ENCODE data around the gene TNFRSF13B. TPM values are rescaled to one million over a fixed set of nuclear protein-coding genes. Genes with fewer than 3 reads are reported as not detected.
A peak's percentile ranks its signal among the peaks of the same experiment; 100 is the strongest.

Gene TNFRSF13B
- total and polyA plus RNA-seq, 10 of the 15 experiments (the other 5 are each of a cell fraction or from before 2014, with no cell fraction given) = 15.5 to 231 (median 119) TPM

DNA sequence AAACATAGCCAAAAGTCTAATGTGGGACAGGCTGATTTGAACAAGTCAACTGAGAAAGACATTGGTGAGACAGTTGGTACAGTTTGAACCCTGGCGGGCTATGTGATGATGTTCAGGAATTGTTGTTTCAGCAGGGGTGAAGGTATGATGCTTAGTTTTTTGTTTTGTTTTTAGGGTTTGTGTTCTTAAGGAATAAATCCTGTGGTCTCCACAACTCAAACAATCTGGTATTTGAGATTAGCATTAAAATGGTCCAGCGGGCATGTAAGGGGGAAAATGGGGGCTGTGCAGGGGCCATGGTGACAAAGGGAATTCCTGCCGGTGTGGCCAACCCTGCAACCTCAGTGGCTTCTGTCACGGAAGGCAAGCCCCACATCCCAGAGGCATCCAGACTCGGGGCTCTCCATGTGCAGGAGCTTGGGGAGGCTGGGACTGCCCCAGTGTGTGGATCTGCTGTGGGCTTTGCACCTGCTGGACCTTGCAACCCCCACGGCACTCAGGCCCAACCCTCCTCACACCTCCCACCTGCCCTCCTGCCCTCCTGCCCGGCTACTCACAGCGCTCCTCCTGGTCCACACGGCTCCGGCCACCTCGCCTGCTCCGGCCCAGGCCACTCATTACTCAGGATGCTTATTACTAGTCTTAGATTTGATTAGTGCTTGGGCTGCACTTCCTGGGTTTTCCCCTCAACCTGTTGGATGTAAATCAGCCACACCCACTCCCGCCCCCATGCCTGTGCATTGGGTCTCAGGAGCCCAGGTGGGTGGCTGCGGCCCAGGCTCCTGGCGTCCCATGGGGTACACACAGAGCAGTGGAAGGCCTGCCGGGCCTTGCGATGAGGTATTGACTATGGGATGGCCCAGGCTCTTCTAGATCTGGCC, at the start of gene TNFRSF13B (continued):
- TF ChIP-seq PML (IDR thresholded peaks at IDR 0.05; ENCODE audit: low read length) (peak; percentile 46), PAX8 (IDR thresholded peaks at IDR 0.05) (no peak), BMI1 (IDR thresholded peaks at IDR 0.05; ENCODE audit: borderline replicate concordance) (no peak), TCF3 (IDR thresholded peaks at IDR 0.05; ENCODE audit: borderline replicate concordance, insufficient read depth, low read depth, low read length) (0 out of 2 replicates have a peak, but pooled peaks have one; percentile 54), CHD4 (IDR thresholded peaks at IDR 0.05) (no peak), ETV6 (conservative IDR thresholded peaks at IDR 0.05 in 1 of 2, IDR thresholded peaks at IDR 0.05 in 1 of 2; ENCODE audit: borderline replicate concordance in 1 of 2, low read depth in 1 of 2) (peak in 1 of 2 experiments; percentile 3; a peak in 1 of 4 replicates), TCF7 (IDR thresholded peaks at IDR 0.05; ENCODE audit: borderline replicate concordance) (no peak), CBFB (IDR thresholded peaks at IDR 0.05; ENCODE audit: low read depth) (0 out of 2 replicates have a peak, but pooled peaks have one; percentile 47)
- TF ChIP-seq, protein P1, sequence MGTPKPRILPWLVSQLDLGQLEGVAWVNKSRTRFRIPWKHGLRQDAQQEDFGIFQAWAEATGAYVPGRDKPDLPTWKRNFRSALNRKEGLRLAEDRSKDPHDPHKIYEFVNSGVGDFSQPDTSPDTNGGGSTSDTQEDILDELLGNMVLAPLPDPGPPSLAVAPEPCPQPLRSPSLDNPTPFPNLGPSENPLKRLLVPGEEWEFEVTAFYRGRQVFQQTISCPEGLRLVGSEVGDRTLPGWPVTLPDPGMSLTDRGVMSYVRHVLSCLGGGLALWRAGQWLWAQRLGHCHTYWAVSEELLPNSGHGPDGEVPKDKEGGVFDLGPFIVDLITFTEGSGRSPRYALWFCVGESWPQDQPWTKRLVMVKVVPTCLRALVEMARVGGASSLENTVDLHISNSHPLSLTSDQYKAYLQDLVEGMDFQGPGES (IDR thresholded peaks at IDR 0.05) = no peak
- TF ChIP-seq, protein P2, sequence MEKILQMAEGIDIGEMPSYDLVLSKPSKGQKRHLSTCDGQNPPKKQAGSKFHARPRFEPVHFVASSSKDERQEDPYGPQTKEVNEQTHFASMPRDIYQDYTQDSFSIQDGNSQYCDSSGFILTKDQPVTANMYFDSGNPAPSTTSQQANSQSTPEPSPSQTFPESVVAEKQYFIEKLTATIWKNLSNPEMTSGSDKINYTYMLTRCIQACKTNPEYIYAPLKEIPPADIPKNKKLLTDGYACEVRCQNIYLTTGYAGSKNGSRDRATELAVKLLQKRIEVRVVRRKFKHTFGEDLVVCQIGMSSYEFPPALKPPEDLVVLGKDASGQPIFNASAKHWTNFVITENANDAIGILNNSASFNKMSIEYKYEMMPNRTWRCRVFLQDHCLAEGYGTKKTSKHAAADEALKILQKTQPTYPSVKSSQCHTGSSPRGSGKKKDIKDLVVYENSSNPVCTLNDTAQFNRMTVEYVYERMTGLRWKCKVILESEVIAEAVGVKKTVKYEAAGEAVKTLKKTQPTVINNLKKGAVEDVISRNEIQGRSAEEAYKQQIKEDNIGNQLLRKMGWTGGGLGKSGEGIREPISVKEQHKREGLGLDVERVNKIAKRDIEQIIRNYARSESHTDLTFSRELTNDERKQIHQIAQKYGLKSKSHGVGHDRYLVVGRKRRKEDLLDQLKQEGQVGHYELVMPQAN (conservative IDR thresholded peaks at IDR 0.05) = peak; percentile 26; the same call in 1 of the 2 replicates
- TF ChIP-seq, protein P3, sequence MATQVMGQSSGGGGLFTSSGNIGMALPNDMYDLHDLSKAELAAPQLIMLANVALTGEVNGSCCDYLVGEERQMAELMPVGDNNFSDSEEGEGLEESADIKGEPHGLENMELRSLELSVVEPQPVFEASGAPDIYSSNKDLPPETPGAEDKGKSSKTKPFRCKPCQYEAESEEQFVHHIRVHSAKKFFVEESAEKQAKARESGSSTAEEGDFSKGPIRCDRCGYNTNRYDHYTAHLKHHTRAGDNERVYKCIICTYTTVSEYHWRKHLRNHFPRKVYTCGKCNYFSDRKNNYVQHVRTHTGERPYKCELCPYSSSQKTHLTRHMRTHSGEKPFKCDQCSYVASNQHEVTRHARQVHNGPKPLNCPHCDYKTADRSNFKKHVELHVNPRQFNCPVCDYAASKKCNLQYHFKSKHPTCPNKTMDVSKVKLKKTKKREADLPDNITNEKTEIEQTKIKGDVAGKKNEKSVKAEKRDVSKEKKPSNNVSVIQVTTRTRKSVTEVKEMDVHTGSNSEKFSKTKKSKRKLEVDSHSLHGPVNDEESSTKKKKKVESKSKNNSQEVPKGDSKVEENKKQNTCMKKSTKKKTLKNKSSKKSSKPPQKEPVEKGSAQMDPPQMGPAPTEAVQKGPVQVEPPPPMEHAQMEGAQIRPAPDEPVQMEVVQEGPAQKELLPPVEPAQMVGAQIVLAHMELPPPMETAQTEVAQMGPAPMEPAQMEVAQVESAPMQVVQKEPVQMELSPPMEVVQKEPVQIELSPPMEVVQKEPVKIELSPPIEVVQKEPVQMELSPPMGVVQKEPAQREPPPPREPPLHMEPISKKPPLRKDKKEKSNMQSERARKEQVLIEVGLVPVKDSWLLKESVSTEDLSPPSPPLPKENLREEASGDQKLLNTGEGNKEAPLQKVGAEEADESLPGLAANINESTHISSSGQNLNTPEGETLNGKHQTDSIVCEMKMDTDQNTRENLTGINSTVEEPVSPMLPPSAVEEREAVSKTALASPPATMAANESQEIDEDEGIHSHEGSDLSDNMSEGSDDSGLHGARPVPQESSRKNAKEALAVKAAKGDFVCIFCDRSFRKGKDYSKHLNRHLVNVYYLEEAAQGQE (IDR thresholded peaks at IDR 0.05; ENCODE audit: low read depth, low read length) = no peak
- TF ChIP-seq, protein P4, sequence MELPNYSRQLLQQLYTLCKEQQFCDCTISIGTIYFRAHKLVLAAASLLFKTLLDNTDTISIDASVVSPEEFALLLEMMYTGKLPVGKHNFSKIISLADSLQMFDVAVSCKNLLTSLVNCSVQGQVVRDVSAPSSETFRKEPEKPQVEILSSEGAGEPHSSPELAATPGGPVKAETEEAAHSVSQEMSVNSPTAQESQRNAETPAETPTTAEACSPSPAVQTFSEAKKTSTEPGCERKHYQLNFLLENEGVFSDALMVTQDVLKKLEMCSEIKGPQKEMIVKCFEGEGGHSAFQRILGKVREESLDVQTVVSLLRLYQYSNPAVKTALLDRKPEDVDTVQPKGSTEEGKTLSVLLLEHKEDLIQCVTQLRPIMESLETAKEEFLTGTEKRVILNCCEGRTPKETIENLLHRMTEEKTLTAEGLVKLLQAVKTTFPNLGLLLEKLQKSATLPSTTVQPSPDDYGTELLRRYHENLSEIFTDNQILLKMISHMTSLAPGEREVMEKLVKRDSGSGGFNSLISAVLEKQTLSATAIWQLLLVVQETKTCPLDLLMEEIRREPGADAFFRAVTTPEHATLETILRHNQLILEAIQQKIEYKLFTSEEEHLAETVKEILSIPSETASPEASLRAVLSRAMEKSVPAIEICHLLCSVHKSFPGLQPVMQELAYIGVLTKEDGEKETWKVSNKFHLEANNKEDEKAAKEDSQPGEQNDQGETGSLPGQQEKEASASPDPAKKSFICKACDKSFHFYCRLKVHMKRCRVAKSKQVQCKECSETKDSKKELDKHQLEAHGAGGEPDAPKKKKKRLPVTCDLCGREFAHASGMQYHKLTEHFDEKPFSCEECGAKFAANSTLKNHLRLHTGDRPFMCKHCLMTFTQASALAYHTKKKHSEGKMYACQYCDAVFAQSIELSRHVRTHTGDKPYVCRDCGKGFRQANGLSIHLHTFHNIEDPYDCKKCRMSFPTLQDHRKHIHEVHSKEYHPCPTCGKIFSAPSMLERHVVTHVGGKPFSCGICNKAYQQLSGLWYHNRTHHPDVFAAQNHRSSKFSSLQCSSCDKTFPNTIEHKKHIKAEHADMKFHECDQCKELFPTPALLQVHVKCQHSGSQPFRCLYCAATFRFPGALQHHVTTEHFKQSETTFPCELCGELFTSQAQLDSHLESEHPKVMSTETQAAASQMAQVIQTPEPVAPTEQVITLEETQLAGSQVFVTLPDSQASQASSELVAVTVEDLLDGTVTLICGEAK (IDR thresholded peaks at IDR 0.05; ENCODE audit: borderline replicate concordance) = no peak
- TF ChIP-seq, protein P5, sequence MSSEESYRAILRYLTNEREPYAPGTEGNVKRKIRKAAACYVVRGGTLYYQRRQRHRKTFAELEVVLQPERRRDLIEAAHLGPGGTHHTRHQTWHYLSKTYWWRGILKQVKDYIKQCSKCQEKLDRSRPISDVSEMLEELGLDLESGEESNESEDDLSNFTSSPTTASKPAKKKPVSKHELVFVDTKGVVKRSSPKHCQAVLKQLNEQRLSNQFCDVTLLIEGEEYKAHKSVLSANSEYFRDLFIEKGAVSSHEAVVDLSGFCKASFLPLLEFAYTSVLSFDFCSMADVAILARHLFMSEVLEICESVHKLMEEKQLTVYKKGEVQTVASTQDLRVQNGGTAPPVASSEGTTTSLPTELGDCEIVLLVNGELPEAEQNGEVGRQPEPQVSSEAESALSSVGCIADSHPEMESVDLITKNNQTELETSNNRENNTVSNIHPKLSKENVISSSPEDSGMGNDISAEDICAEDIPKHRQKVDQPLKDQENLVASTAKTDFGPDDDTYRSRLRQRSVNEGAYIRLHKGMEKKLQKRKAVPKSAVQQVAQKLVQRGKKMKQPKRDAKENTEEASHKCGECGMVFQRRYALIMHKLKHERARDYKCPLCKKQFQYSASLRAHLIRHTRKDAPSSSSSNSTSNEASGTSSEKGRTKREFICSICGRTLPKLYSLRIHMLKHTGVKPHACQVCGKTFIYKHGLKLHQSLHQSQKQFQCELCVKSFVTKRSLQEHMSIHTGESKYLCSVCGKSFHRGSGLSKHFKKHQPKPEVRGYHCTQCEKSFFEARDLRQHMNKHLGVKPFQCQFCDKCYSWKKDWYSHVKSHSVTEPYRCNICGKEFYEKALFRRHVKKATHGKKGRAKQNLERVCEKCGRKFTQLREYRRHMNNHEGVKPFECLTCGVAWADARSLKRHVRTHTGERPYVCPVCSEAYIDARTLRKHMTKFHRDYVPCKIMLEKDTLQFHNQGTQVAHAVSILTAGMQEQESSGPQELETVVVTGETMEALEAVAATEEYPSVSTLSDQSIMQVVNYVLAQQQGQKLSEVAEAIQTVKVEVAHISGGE (CRISPR knock-in tag; IDR thresholded peaks at IDR 0.05) = no peak
